DMS79 (cell line): ENCODE data around the gene MPL.

Experiments
- DNase-seq: peaks from one replicate; lab custom pipeline; 2025; lab: John Stamatoyannopoulos, UW

The MPL gene

GRCh38 chr1:43306688-43307457 lies 30.7 kb upstream of the MPL start:
- peak; percentile 60 for DNase-seq

GRCh38 chr1:43307458-43308158 lies 30.0 kb upstream of the MPL start:
- DNase-seq = no peak

- DNase-seq = no peak
Observed at GRCh38 chr1:43308635-43309404, 28.8 kb upstream of the MPL start.

GRCh38 chr1:43309405-43310025 lies 28.1 kb upstream of the MPL start:
- DNase-seq = no peak

- no peak for DNase-seq
Observed at GRCh38 chr1:43311521-43311920, 26.1 kb upstream of the MPL start.

- no peak for DNase-seq
Observed at GRCh38 chr1:43312212-43312623, 25.4 kb upstream of the MPL start.

- DNase-seq = no peak
Observed at GRCh38 chr1:43312663-43313515, 24.7 kb upstream of the MPL start.

GRCh38 chr1:43313771-43314170 lies 23.8 kb upstream of the MPL start:
- no peak for DNase-seq

- DNase-seq = no peak
Observed at GRCh38 chr1:43314233-43314632, 23.4 kb upstream of the MPL start.

GRCh38 chr1:43315481-43315880 lies 22.1 kb upstream of the MPL start:
- no peak for DNase-seq

GRCh38 chr1:43315963-43316737 lies 21.5 kb upstream of the MPL start:
- no peak for DNase-seq

- DNase-seq = no peak
Observed at GRCh38 chr1:43316738-43317520, 20.7 kb upstream of the MPL start.

- DNase-seq = no peak
Observed at GRCh38 chr1:43317817-43318471, 19.7 kb upstream of the MPL start.

GRCh38 chr1:43318831-43319230 lies 18.8 kb upstream of the MPL start:
- DNase-seq = no peak

GRCh38 chr1:43319288-43319687 lies 18.3 kb upstream of the MPL start:
- no peak for DNase-seq

- no peak for DNase-seq
Observed at GRCh38 chr1:43319766-43320165, 17.9 kb upstream of the MPL start.

GRCh38 chr1:43321331-43321891 lies 16.2 kb upstream of the MPL start:
- no peak for DNase-seq

- DNase-seq = no peak
Observed at GRCh38 chr1:43322506-43322905, 15.1 kb upstream of the MPL start.

- no peak for DNase-seq
Observed at GRCh38 chr1:43324810-43325209, 12.8 kb upstream of the MPL start.
